ENCODE data around the gene AURKA.
"Not testable (repeated sequence)": the region's sequence is repeated elsewhere in the genome, so short reads cannot be mapped to it uniquely, and the experiment has no call there.

AURKA gene

DNA sequence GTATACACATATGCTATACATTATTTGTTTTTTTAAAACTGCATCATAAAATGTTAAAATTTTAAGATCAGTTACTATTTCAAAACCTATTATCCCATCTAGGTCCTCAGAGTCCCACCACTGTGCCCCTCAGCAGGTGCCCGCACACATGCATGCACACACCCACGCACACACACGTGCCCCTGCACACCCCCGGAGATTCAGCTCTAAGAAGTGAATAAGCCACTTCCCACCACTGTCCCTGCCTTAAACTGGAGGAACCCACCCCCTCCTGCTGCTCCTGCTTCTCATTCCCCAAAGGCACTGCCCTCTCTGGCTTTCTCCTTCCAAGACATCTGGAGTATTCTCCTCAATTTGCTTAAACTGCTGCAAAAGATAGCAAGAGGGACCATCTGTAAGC lies 38.7 kb downstream of the AURKA start:
- DNase-seq: no peak

DNA sequence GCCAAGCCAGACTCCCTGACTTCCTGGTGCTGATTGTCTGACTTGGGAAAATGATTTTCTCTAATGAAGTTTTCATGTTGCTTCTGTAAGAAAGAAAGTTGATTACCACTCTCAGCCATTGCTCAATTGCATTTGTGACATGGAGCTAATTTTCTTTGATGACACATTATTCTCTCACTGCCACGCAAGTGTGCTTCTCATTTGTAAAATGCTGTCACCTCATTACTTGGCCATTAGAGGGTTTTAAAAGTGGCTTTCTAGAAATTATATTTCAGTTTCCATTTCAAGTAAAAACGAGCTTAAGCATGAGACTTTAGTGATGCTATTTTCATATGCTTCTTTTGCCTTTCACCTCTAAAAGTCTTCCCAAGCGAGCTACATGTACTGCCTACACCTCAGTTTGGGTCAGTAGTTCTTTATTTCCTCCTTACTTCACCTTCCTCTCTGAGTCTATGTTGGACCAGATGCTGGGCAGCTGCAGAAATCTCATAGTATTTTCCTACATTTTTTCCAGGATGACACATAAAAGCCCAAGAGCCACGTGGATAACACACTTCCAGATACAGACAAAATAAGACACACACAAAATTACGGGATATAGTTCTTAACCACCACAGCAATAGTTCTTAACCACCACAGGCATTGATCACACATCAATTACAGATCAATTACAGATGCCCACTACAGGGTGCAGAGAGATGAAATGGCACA lies 39.5 kb downstream of the AURKA start:
- no peak for DNase-seq

DNA sequence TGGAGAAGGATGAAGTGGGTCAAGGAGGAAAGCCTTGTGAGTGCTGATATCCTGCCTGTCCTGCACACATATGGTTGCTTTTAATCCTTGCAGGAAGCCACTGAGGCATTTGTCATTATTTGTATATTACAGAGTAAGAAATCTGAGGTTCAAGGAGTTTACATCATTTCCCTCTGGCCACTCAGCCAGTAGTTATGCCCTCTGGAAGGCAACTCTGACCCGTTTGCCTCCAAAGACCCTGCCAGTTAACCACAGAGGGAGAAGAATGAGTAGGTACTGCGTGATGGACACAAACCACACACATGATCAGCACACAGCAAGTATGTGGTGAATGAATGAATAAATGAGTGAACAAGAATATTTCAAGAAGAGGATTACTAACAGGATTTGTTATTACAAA lies 41.2 kb downstream of the AURKA start:
- DNase-seq: no peak

DNA sequence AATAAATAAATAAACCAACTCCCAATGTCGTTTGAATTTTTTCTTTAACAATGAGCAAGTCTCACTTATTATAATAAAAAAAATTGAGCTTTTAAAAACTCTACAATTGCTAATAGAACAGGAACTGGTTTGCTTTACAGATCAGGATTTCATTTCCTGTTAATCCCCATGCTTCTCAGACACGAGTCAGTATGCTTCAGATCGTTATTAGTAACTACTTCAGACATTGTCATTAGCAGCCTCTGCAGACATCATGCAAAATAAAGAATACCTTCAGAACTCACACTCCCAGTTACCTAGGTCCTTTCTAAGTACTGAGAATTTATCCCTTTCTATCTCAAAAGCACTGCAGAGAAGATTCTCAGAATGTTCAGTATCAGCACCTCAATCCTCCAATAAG lies 43.3 kb downstream of the AURKA start:
- no peak for DNase-seq

DNA sequence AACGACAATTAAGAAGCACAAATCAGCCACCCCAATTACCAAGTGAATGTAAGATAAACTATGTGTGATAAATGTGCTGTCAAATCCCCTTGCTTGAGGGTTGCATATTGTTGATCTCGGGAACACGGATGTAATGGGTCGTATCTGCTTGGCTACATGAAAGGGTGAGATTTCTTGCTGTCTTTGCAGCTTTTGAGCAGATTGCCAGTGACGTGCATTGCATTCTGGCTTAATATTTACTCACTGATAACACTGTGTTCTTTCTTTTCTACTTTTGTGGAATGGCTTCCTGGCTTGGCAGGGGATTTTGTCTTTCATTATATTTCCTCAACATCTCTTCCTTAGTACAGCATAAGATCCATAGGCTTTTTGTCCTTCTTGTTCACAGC lies 43.7 kb downstream of the AURKA start:
- DNase-seq: no peak

DNA sequence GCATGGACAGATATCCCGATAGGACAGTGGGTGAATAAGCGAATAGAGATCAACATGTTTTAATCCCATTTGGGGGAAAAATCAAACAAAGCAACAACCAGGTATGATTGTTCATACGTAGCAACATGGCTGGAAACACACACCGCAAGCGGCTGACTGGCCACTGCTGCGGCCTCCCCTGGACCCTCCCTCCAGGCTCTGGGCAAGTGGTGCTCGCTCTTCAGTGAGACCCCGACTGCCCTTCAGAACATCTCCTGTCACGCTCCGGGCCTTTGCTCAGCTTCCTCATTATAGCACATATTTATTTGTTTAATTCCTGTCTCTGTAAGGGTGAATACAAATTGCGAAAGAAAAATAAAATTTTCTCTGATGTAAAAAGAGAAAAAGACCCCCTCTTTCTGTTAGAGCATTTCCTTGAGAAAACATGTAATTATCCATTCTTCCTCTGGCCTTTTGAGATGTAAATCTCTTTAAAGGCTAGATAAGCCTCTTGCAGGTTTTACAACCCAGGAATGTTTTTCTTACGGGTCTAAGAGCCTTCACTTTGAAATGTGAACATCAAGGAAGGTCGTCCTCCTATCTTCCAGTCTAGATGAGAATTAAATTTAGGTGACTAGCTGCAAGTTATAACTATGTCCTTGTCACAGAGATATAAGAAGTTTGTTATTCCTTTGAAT lies 44.2 kb downstream of the AURKA start:
- DNase-seq: no peak

DNA sequence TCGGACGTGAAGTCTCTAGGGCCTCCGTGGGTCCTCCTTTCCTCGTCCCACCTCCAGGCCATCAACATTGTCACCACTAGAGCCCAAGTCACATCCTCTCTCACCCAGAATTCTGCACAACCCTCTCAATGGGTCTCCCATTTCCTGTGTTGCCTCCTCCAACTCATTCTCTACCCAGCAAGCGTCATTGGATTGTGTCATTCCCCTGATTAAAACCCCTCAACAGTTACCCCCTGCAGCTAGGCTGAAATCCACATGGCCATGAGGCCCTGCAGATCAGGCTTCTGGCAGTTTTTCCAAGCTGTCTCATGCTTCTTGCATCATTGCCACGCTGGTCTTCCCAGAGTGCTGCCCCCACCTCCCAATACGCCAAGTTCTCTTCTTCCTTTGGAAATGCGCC lies 46.1 kb downstream of the AURKA start:
- no peak for DNase-seq

DNA sequence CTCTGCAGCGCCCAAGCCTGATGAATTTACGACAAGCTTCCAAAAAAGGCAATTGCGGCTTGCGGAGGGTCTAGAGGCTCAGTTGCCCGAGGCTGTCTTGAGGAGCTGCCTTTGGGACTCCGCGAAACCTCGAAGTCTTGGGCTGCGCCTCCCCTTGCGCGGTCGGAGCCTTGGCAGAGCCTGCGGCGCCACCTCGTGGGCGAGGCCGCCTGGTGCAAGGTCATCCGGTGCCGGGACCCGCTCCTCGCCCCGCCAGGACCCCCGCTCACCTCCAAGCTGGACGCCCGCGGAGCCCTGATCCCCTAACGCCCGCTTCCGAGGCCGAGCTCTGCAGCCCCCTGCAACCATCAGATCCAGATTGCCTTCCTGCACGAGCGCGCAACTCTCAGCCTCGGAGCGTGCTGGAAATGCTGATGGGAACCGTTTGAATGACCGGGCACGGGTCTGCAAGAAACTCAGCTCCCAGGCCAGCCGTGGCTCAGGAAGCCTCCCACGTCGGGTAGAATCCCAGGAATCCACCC lies 48.1 kb downstream of the AURKA start:
- DNase-seq: no peak

DNA sequence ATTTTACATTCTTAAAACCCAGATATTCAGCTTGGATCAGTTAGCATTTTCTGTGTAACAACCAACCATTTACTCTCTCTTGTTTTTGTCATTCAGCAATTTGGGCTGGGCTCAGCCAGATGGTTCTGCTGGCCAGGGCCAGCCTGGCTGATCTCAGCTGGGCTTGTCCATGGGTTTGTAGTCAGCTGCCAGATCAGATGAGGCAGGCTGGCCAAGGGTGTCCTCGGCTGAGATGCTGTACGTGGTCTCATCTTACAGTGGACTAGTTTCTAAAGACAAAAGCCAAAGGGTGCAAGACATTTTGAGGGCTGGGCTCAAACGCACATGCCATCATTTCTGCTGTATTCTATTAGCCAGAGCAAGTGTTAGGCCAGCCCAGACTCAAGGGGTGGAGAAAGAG lies 49.2 kb downstream of the AURKA start:
- no peak for DNase-seq

DNA sequence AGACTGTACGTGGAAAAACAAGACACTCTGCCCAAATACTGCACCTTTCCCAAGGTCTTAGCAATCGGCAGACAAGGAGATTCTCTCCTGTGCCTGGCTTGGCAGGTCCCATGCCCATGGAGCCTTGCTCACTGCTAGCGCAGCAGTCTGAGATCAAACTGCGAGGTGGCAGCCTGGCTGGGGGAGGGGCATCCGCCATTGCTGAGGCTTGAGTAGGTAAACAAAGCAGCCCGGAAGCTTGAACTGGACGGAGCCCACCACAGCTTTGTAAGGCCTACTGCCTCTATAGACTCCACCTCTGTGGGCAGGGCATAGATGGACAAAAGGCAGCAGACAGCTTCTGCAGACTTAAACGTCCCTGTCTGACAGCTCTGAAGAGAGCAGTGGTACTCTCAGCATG lies 55.3 kb downstream of the AURKA start:
- not testable (repeated sequence) for DNase-seq

DNA sequence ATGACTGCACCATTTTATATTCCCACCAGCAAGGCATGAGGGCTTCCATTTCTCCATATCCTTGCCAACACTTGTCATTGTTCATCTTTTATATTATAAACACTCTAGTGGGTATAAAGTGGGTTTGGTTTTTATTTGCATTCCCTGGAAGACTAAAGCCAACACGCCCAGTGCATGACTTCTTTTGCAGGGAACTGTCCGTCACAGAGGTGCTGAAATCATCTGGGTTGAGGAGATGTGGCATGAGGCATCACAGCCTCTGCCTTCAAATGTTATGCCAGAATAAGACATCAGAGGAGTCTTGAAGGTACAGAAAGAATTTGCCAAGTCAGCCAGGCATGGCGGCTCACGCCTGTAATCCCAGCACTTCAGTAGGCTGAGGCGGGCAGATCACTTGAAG lies 63.2 kb downstream of the AURKA start:
- DNase-seq: no peak

DNA sequence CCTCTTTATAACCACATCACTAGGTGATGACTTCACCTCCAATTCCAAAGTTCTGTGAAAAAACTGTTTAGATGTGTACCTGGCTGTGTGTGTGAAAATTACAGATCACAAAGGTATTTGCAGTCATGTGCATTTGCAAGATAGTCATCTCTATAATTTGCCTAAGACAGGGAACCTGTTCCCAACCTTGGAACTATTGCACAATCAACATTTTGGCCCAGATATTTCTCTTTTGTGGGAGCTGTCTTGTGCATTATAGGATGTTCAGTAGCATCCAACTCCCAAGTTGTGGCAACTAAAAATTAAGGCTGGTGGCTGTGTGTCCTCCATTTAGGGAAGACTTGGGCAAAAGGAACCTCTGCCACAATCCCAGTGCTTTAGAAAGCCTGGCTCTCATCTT lies 67.2 kb downstream of the AURKA start:
- DNase-seq: no peak

DNA sequence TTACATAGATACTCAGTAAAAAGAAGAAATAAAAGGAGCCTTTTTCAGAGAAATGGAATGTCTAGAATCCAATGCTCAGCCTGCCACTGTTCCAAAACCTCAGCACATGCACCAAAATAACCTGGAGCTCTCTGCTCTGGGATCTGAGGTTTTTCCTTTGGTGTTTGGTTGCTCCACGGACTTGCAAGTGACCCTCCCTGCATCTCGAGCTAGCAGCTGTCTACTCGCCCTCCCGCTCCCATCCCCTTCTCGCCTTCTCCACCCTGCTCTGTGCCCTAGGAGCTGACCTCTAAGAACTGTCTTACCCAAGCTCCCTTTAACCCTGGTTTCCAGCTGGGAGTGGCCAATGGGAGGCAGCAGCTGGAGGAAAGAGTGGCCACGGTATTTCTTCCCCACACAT lies 68.4 kb downstream of the AURKA start:
- no peak for DNase-seq

DNA sequence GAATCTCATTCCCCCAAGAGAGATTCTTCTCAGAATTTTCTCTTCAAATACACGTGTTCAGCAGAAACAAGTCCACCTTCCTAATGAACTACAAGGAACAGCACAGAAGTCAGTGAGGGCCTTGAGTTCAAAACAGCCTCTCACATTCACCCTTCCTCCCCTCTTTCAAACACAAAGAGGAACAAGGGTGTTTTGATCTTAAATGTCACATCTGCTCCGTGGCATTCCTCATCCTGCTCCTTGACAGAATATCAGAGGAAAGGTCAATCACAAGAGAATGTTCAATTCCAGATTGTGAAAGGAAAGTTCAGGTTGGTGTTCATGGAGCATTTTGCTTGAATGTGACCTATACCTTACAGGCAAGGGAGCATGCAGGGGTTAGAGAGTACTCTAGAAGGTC lies 68.8 kb downstream of the AURKA start:
- DNase-seq: no peak

DNA sequence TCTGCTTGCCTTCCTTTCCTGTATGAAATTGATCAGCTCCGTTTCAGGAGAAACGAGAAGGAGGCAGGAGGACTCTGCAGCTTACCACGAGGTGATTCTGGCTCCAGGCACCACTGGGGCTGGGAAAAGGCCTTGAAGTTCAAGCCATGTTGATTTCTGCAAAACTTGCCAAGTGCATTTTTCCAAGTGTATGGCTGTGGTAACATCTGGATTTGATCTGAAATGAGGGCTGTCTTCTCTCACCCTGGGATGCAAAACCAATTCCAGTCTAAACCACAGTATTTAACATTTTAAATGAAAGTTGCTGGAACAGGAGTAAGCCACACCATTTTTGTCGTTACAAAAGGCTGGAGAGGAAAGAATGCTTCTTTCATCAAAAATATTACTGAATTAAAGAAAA lies 69.3 kb downstream of the AURKA start:
- no peak for DNase-seq

Measured in T1000 (cell line).